Mammary epithelial cell (primary cell): Measurements from ENCODE around the gene ACOT9.

Experiments
- CTCF ChIP-seq, 2 donors: IDR thresholded peaks in 1 of 2; conservative IDR thresholded peaks in 1 of 2; 2 replicates each; pipeline ENCODE4 v1.5.1; 2011 to 2012; ENCODE audit warnings: inconsistent platforms in 2 of 2, low read length in 2 of 2, mild to moderate bottlenecking in 2 of 2, control low read depth in 1 of 2, low read depth in 1 of 2; ENCODE audit not compliant: insufficient read depth in 1 of 2; ENCODE audit errors: extremely low read depth in 1 of 2
- EZH2 ChIP-seq: IDR thresholded peaks from 2 replicates; pipeline ENCODE4 v1.6.1; 2012; ENCODE audit warnings: low read length, inconsistent platforms, borderline replicate concordance

- TF ChIP-seq CTCF (conservative IDR thresholded peaks at IDR 0.05 in 1 of 2, IDR thresholded peaks at IDR 0.05 in 1 of 2; ENCODE audit: extremely low read depth in 1 of 2, insufficient read depth in 1 of 2, low read depth in 1 of 2, low read length in 2 of 2) (peak; percentile 40 to 75), EZH2 (no peak)
Measured at GRCh38 chrX:23782863-23783588, 40.0 kb upstream of the ACOT9 start, which contains the start of gene SAT1.
